GM23338 (cell line): ENCODE results near the gene ADORA3. TPM values are rescaled to one million over a fixed set of nuclear protein-coding genes. Genes with fewer than 3 reads are reported as not detected.

ENCODE experiments used
- ATAC-seq: fragments of 200-7000 bp; cut with Tn5 transposase; 3 replicates; pipeline ENCODE4 v1.9.1; 2020
- DNase-seq: peaks from one replicate; pipeline ENCODE4 v3.0.0-alpha.2; 2015; ENCODE audit warnings: low spot score
- H2AFZ ChIP-seq: fragments of 200-600 bp; sonication (generic); 2 replicates; pipeline ENCODE4 v1.8.0; 2016; ENCODE audit warnings: antibody characterized with exemption, mild to moderate bottlenecking, moderate library complexity
- H3F3A ChIP-seq: fragments of 200-600 bp; sonication (generic); replicated peaks from 2 replicates; pipeline ENCODE4 v1.8.0; 2017; ENCODE audit warnings: antibody characterized with exemption, mixed run types, low read depth
- H3K27ac ChIP-seq: fragments of 200-600 bp; sonication (generic); 2 replicates; pipeline ENCODE4 v1.6.1; 2016; ENCODE audit warnings: low read depth
- H3K27me3 ChIP-seq: fragments of 200-600 bp; sonication (generic); 2 replicates; pipeline ENCODE4 v1.8.0; 2016; ENCODE audit warnings: mild to moderate bottlenecking, mixed run types, moderate library complexity; ENCODE audit not compliant: insufficient read depth
- H3K36me3 ChIP-seq: fragments of 200-600 bp; sonication (generic); 2 replicates; pipeline ENCODE4 v1.8.0; 2016; ENCODE audit warnings: mild to moderate bottlenecking; ENCODE audit not compliant: insufficient read depth
- H3K4me1 ChIP-seq: fragments of 200-600 bp; sonication (generic); 2 replicates; pipeline ENCODE4 v1.8.0; 2016; ENCODE audit warnings: mild to moderate bottlenecking, moderate library complexity; ENCODE audit not compliant: insufficient read depth
- H3K4me2 ChIP-seq: fragments of 200-600 bp; sonication (generic); 2 replicates; pipeline ENCODE4 v1.7.1; 2017; ENCODE audit warnings: mixed run types
- H3K4me3 ChIP-seq: fragments of 200-600 bp; sonication (generic); 2 replicates; pipeline ENCODE4 v1.6.1; 2016; ENCODE audit warnings: mixed run types
- H3K79me2 ChIP-seq: fragments of 200-600 bp; sonication (generic); replicated peaks from 2 replicates; pipeline ENCODE4 v1.8.0; 2017; ENCODE audit warnings: mild to moderate bottlenecking; ENCODE audit not compliant: insufficient read depth
- H3K9me2 ChIP-seq: fragments of 200-600 bp; sonication (generic); 2 replicates; pipeline ENCODE4 v1.8.0; 2017; ENCODE audit not compliant: insufficient read depth
- H4K20me1 ChIP-seq: fragments of 200-600 bp; sonication (generic); replicated peaks from 2 replicates; pipeline ENCODE4 v1.8.0; 2017; ENCODE audit warnings: mild to moderate bottlenecking; ENCODE audit not compliant: insufficient read depth
- H3K27ac Mint-ChIP-seq: 2 replicates; pipeline ENCODE4 v1.8.0; 2020; ENCODE audit warnings: inconsistent platforms, mild to moderate bottlenecking, moderate library complexity, mixed read lengths
- H3K27me3 Mint-ChIP-seq: 3 replicates; pipeline ENCODE4 v1.8.0; 2022; ENCODE audit warnings: low read depth, mild to moderate bottlenecking, moderate library complexity, mixed read lengths, inconsistent platforms; ENCODE audit not compliant: insufficient read depth, poor library complexity
- H3K36me3 Mint-ChIP-seq: 3 replicates; pipeline ENCODE4 v1.8.0; 2021; ENCODE audit warnings: low read depth, mild to moderate bottlenecking, inconsistent platforms, moderate library complexity, mixed read lengths
- H3K4me1 Mint-ChIP-seq: 3 replicates; pipeline ENCODE4 v1.8.0; 2020; ENCODE audit warnings: mild to moderate bottlenecking, inconsistent platforms, mixed read lengths
- H3K4me3 Mint-ChIP-seq: 3 replicates; pipeline ENCODE4 v1.8.0; 2021; ENCODE audit warnings: moderate library complexity, mild to moderate bottlenecking, inconsistent platforms, mixed read lengths
- H3K9me3 Mint-ChIP-seq: 3 replicates; pipeline ENCODE4 v1.8.0; 2020; ENCODE audit warnings: moderate library complexity, mild to moderate bottlenecking, inconsistent platforms, mixed read lengths
- CREB1 ChIP-seq: fragments of 250-450 bp; sonication (Bioruptor Pico); IDR thresholded peaks from 2 replicates; pipeline ENCODE4 v1.5.0; 2020; ENCODE audit warnings: low read depth, mild to moderate bottlenecking, moderate library complexity
- CTCF ChIP-seq, 2 experiments: fragments of 200-600 bp in 1 of 2; sonication (generic) in 1 of 2; conservative IDR thresholded peaks; 2 replicates each; pipeline versions ENCODE4 v1.5.1 to v1.6.1; 2016 to 2017; ENCODE audit warnings: antibody characterized with exemption in 2 of 2, low read depth in 2 of 2, mild to moderate bottlenecking in 2 of 2, moderate library complexity in 1 of 2
- ETS1 ChIP-seq: IDR thresholded peaks from 2 replicates; pipeline ENCODE4 v1.6.1; 2016; ENCODE audit warnings: antibody characterized with exemption
- EZH2 ChIP-seq: fragments of 200-600 bp; sonication (generic); IDR thresholded peaks from one replicate; pipeline ENCODE4 v1.8.0; 2017; ENCODE audit warnings: antibody characterized with exemption, mild to moderate bottlenecking, low read depth; ENCODE audit not compliant: unreplicated experiment
- EZH2phosphoT487 ChIP-seq: fragments of 200-600 bp; sonication (generic); IDR thresholded peaks from one replicate; pipeline ENCODE4 v1.8.1; 2018; ENCODE audit warnings: antibody characterized with exemption; ENCODE audit not compliant: unreplicated experiment
- JUNB ChIP-seq: IDR thresholded peaks from one replicate; pipeline ENCODE4 v1.6.1; 2016; ENCODE audit warnings: antibody characterized with exemption; ENCODE audit not compliant: unreplicated experiment
- NANOG ChIP-seq: IDR thresholded peaks from 2 replicates; pipeline ENCODE4 v1.6.1; 2016; ENCODE audit warnings: antibody characterized with exemption, borderline replicate concordance
- POLR2AphosphoS5 ChIP-seq: IDR thresholded peaks from 2 replicates; pipeline ENCODE4 v1.6.1; 2016; ENCODE audit warnings: antibody characterized with exemption, low read depth
- REST ChIP-seq: IDR thresholded peaks from one replicate; pipeline ENCODE4 v1.6.1; 2018; ENCODE audit warnings: antibody characterized with exemption; ENCODE audit not compliant: unreplicated experiment
- STAT1 ChIP-seq: IDR thresholded peaks from one replicate; pipeline ENCODE4 v1.6.1; 2016; ENCODE audit warnings: antibody characterized with exemption; ENCODE audit not compliant: unreplicated experiment
- ZNF114 ChIP-seq: fragments of 250-450 bp; sonication (Bioruptor Pico); IDR thresholded peaks from 2 replicates; pipeline ENCODE4 v1.5.0; 2020; ENCODE audit warnings: mild to moderate bottlenecking, moderate library complexity
- ZNF331 ChIP-seq: fragments of 250-450 bp; sonication (Bioruptor Pico); IDR thresholded peaks from 2 replicates; pipeline ENCODE4 v1.5.0; 2020; ENCODE audit warnings: low read depth, mild to moderate bottlenecking, moderate library complexity
- ZNF462 ChIP-seq: fragments of 250-450 bp; sonication (Bioruptor Pico); IDR thresholded peaks from 2 replicates; pipeline ENCODE4 v1.5.0; 2020; ENCODE audit warnings: mild to moderate bottlenecking, moderate library complexity
- polyA plus RNA-seq: library from polyadenylated mRNA; unstranded; fragments of >200 nt; fragmentation: Nextera tagmentation; extraction: Ambion mirVana; gene quantifications from 2 replicates; pipeline ENCODE4 v1.2.1, GENCODE V29; 2016
- total RNA-seq: library from RNA; depleted of rRNA; stranded (reverse); fragments of >200 nt; shearing (Covaris generic); gene quantifications from 2 replicates; pipeline ENCODE4 v1.2.3, GENCODE V29; 2014

Gene ADORA3
- total and polyA plus RNA-seq, 2 experiments from 2014 or later: not detected

- Histone ChIP-seq H3K27ac (no peak overlapping the region), H3K4me3 (no peak overlapping the region), H4K20me1 (no peaks in the 10 kb centered on the region), H3K9me2 (no peaks in the 10 kb centered on the region), H3K4me2 (no peak overlapping the region), H3K79me2 (no peaks in the 10 kb centered on the region), H3K36me3 (no peaks in the 10 kb centered on the region), H3K27me3 (peaks cover 11% of the 10 kb centered on the region; the same call in 1 of the 2 replicates), H2AFZ (no peak overlapping the region), H3F3A (no peaks in the 10 kb centered on the region), H3K4me1 (peaks cover 5% of the 10 kb centered on the region)
- no peak overlapping the region for H3K27ac Mint-ChIP-seq
- TF ChIP-seq CREB1 (CRISPR knock-in tag) (no peak), CTCF (conservative IDR thresholded peaks at IDR 0.05; ENCODE audit: low read depth in 2 of 2) (no peak), ZNF114 (CRISPR knock-in tag) (no peak), ZNF331 (no peak), EZH2phosphoT487 (no peak), ZNF462 (CRISPR knock-in tag) (no peak), REST (no peak), STAT1 (no peak), JUNB (no peak), ETS1 (no peak), NANOG (no peak), EZH2 (no peak), POLR2AphosphoS5 (no peak)
- H3K36me3 Mint-ChIP-seq: no peaks in the 10 kb centered on the region
- peaks cover 12% of the 10 kb centered on the region for H3K27me3 Mint-ChIP-seq
- no peaks in the 10 kb centered on the region for H3K9me3 Mint-ChIP-seq
- no peak for DNase-seq
- ATAC-seq: no peak
- H3K4me3 Mint-ChIP-seq: no peak overlapping the region
- H3K4me1 Mint-ChIP-seq: peaks cover 8% of the 10 kb centered on the region
These were observed 10.1 kb upstream of the ADORA3 start for GRCh38 chr1:111513410-111514020.
